ENCODE measurements around the gene PPP3R2. TPM values are rescaled to one million over a fixed set of nuclear protein-coding genes. Genes with fewer than 3 reads are reported as not detected.
"Not testable (repeated sequence)": the region's sequence is repeated elsewhere in the genome, so short reads cannot be mapped to it uniquely, and the experiment has no call there.

Gene PPP3R2
- total and polyA plus RNA-seq, 10 of the 15 experiments (the other 5 are each of a cell fraction or from before 2014, with no cell fraction given), result not detected

- TF ChIP-seq EP300 (IDR thresholded peaks at IDR 0.05; ENCODE audit: borderline replicate concordance in 1 of 2, control insufficient read depth in 1 of 2, low read depth in 2 of 2, low read length in 2 of 2) (no peak), POLR2A (IDR thresholded peaks at IDR 0.05; ENCODE audit: low read depth, low read length) (no peak), EED (IDR thresholded peaks at IDR 0.05; ENCODE audit: low read depth) (no peak)
These were observed 2.9 kb downstream of the PPP3R2 start (continued) for GRCh38 chr9:101591787-101592446.

- intact Hi-C loops (cut with micrococcal nuclease; ENCODE audit: unreplicated experiment) (no loop called here), in situ Hi-C loops (cut with MboI) (no loop called here)
- POLR2A ChIA-PET, result no interaction called here
- RAD21 ChIA-PET (ENCODE audit: unreplicated experiment), result no interaction called here
- H2AFZ ChIP-seq (ENCODE audit: control insufficient read depth, low read depth, low read length), result no peak overlapping the region
- H3K4me2 ChIP-seq (ENCODE audit: control insufficient read depth, insufficient read depth), result no peak overlapping the region
- DNase-seq (ENCODE audit: low read depth, low spot score) (no peak), FAIRE-seq (no peak), ATAC-seq (no peak)
- peaks cover 0 to 3% of the 10 kb centered on the region in 2 experiments; a peak in 1 of 4 replicates for H3K27me3 ChIP-seq (replicated peaks in 1 of 2; ENCODE audit: control insufficient read depth in 2 of 2, insufficient read depth in 2 of 2, low read length in 1 of 2)
- no peak overlapping the region for H3K27ac ChIP-seq (ENCODE audit: control insufficient read depth, insufficient read depth)
- TF ChIP-seq ZZZ3 (IDR thresholded peaks at IDR 0.05; ENCODE audit: control insufficient read depth, insufficient read length, low read depth) (no peak), TAF1 (IDR thresholded peaks at IDR 0.05; ENCODE audit: borderline replicate concordance, low read depth, low read length) (no peak), JUNB (IDR thresholded peaks at IDR 0.05) (no peak), BHLHE40 (IDR thresholded peaks at IDR 0.05; ENCODE audit: borderline replicate concordance in 1 of 2, low read depth in 2 of 2, low read length in 1 of 2) (no peak), YY1 (IDR thresholded peaks at IDR 0.05; ENCODE audit: low read depth, low read length) (no peak)
- TF ChIP-seq, protein P1, sequence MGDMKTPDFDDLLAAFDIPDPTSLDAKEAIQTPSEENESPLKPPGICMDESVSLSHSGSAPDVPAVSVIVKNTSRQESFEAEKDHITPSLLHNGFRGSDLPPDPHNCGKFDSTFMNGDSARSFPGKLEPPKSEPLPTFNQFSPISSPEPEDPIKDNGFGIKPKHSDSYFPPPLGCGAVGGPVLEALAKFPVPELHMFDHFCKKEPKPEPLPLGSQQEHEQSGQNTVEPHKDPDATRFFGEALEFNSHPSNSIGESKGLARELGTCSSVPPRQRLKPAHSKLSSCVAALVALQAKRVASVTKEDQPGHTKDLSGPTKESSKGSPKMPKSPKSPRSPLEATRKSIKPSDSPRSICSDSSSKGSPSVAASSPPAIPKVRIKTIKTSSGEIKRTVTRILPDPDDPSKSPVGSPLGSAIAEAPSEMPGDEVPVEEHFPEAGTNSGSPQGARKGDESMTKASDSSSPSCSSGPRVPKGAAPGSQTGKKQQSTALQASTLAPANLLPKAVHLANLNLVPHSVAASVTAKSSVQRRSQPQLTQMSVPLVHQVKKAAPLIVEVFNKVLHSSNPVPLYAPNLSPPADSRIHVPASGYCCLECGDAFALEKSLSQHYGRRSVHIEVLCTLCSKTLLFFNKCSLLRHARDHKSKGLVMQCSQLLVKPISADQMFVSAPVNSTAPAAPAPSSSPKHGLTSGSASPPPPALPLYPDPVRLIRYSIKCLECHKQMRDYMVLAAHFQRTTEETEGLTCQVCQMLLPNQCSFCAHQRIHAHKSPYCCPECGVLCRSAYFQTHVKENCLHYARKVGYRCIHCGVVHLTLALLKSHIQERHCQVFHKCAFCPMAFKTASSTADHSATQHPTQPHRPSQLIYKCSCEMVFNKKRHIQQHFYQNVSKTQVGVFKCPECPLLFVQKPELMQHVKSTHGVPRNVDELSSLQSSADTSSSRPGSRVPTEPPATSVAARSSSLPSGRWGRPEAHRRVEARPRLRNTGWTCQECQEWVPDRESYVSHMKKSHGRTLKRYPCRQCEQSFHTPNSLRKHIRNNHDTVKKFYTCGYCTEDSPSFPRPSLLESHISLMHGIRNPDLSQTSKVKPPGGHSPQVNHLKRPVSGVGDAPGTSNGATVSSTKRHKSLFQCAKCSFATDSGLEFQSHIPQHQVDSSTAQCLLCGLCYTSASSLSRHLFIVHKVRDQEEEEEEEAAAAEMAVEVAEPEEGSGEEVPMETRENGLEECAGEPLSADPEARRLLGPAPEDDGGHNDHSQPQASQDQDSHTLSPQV (IDR thresholded peaks at IDR 0.05), result no peak
- H3K4me3 ChIP-seq, result no peak overlapping the region
- CTCF ChIA-PET, result no interaction called here
- H3K79me2 ChIP-seq (ENCODE audit: control insufficient read depth, insufficient read depth, low read length), result no peaks in the 10 kb centered on the region
- H3K36me3 ChIP-seq (ENCODE audit: control insufficient read depth in 2 of 2, insufficient read depth in 2 of 2, low read length in 1 of 2), result no peaks in the 10 kb centered on the region
- SMC1A ChIA-PET (ENCODE audit: uncharacterized antibody, unreplicated experiment), result interaction anchor here (0.6 kb wide), 1 partner anchor 53 kb away, joined by 3 read pairs; no protein-coding TSS in a partner anchor
- WGBS (ENCODE audit: insufficient coverage, insufficient replicate concordance, low lambda C conversion rate, missing lambda C conversion rate), result 65% methylated on average over 3 of the region's 3 CpGs
- BruUV-seq (replicated peaks), result no TSS peak
- no peak overlapping the region for H3K9ac ChIP-seq (ENCODE audit: control insufficient read depth, insufficient read depth, low read length)
- H3K9me3 ChIP-seq (replicated peaks; ENCODE audit: control insufficient read depth, insufficient read depth, low read length), result no peaks in the 10 kb centered on the region
- no peaks in the 10 kb centered on the region for H4K20me1 ChIP-seq (ENCODE audit: control insufficient read depth, insufficient read depth)
- no peaks in the 10 kb centered on the region; the same call in 1 of the 2 replicates for H3K4me1 ChIP-seq (ENCODE audit: control insufficient read depth, insufficient read depth, low read length)
These were observed 3.9 kb downstream of the PPP3R2 start for GRCh38 chr9:101590901-101591300.

DNA sequence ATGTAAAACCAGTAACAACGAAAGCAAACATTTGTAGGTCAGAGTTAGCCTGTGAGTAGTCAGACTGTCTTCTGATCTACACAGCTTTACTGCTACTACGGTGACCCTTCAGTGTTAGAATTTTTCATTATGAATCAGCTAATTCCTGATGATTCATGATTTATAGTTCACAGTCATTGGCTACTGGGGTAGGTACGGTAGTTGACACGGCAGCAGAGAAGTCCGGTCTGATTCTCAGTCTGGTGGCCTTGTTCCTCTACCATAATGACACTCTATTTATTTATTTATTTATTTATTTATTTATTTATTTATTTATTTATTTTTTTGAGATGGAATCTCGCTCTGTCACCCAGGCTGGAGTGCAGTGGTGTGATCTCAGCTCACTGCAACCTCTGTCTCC, 4.7 kb downstream of the PPP3R2 start:
- H2AFZ ChIP-seq (ENCODE audit: control insufficient read depth, low read depth, low read length); H3K79me2 ChIP-seq (ENCODE audit: control insufficient read depth, insufficient read depth, low read length); SMC1A ChIA-PET (ENCODE audit: uncharacterized antibody, unreplicated experiment); H3K4me2 ChIP-seq (ENCODE audit: control insufficient read depth, insufficient read depth); in situ Hi-C loops (cut with MboI); H3K4me1 ChIP-seq (ENCODE audit: control insufficient read depth, insufficient read depth, low read length); H3K36me3 ChIP-seq (ENCODE audit: control insufficient read depth in 2 of 2, insufficient read depth in 2 of 2, low read length in 1 of 2); H4K20me1 ChIP-seq (ENCODE audit: control insufficient read depth, insufficient read depth); FAIRE-seq; H3K4me3 ChIP-seq; DNase-seq (ENCODE audit: low read depth, low spot score); H3K27me3 ChIP-seq (replicated peaks in 1 of 2; ENCODE audit: control insufficient read depth in 2 of 2, insufficient read depth in 2 of 2, low read length in 1 of 2); POLR2A ChIA-PET; RAD21 ChIA-PET (ENCODE audit: unreplicated experiment); H3K27ac ChIP-seq (ENCODE audit: control insufficient read depth, insufficient read depth); intact Hi-C loops (cut with micrococcal nuclease; ENCODE audit: unreplicated experiment); BruUV-seq (replicated peaks); H3K9me3 ChIP-seq (replicated peaks; ENCODE audit: control insufficient read depth, insufficient read depth, low read length); ATAC-seq; H3K9ac ChIP-seq (ENCODE audit: control insufficient read depth, insufficient read depth, low read length): not testable (repeated sequence)
- WGBS (ENCODE audit: insufficient coverage, insufficient replicate concordance, low lambda C conversion rate, missing lambda C conversion rate), result 45% methylated on average over 6 of the region's 6 CpGs
- CTCF ChIA-PET, result interaction anchor here (0.8 to 1.3 kb wide), 2 partner anchors 10 to 11 kb away, joined by 4 read pairs; no protein-coding TSS in a partner anchor
